H9 (cell line): ENCODE data around the gene TEKT5. TPM values are rescaled to one million over a fixed set of nuclear protein-coding genes. Genes with fewer than 3 reads are reported as not detected.

Experiments
- DNase-seq: peaks from one replicate; pipeline ENCODE4 v3.0.0-alpha.2; 2017
- H2AFZ ChIP-seq: one replicate; pipeline ENCODE4 v1.6.1; 2013; ENCODE audit warnings: mild to moderate bottlenecking, low read length, control low read depth, moderate library complexity
- H2AK5ac ChIP-seq: 2 replicates; pipeline ENCODE4 v1.6.1; 2013; ENCODE audit warnings: low read length, control low read depth, mixed read lengths; ENCODE audit not compliant: insufficient read length
- H2BK120ac ChIP-seq: one replicate; pipeline ENCODE4 v1.6.1; 2013; ENCODE audit warnings: low read depth, mild to moderate bottlenecking, low read length, control low read depth, inconsistent platforms; ENCODE audit not compliant: poor library complexity, severe bottlenecking
- H2BK12ac ChIP-seq: 2 replicates; pipeline ENCODE4 v1.6.1; 2013; ENCODE audit warnings: low read length, control low read depth, mixed read lengths, low read depth; ENCODE audit not compliant: insufficient read length
- H2BK15ac ChIP-seq: 2 replicates; pipeline ENCODE4 v1.6.1; 2013; ENCODE audit warnings: low read depth, low read length, control low read depth
- H2BK20ac ChIP-seq: one replicate; pipeline ENCODE4 v1.6.1; 2013; ENCODE audit warnings: low read depth, mild to moderate bottlenecking, low read length, control low read depth, inconsistent platforms; ENCODE audit not compliant: poor library complexity, severe bottlenecking
- H2BK5ac ChIP-seq: 2 replicates; pipeline ENCODE4 v1.6.1; 2013; ENCODE audit warnings: low read length, control low read depth, mixed read lengths; ENCODE audit not compliant: insufficient read length
- H3K14ac ChIP-seq: 2 replicates; pipeline ENCODE4 v1.6.1; 2013; ENCODE audit warnings: low read length, control low read depth; ENCODE audit not compliant: insufficient read depth
- H3K18ac ChIP-seq: 2 replicates; pipeline ENCODE4 v1.6.1; 2013; ENCODE audit warnings: low read depth, mild to moderate bottlenecking, mixed read lengths, low read length, control low read depth; ENCODE audit not compliant: insufficient read length
- H3K23ac ChIP-seq: 2 replicates; pipeline ENCODE4 v1.6.1; 2013; ENCODE audit warnings: low read length, control low read depth, mixed read lengths, low read depth; ENCODE audit not compliant: insufficient read length
- H3K23me2 ChIP-seq: 2 replicates; pipeline ENCODE4 v1.6.1; 2013; ENCODE audit warnings: low read depth, mild to moderate bottlenecking, mixed read lengths, low read length, control low read depth; ENCODE audit not compliant: insufficient read length, poor library complexity, severe bottlenecking
- H3K27ac ChIP-seq: 2 replicates; pipeline ENCODE4 v1.5.1; 2013; ENCODE audit warnings: low read length, control low read depth, mixed read lengths, low read depth; ENCODE audit not compliant: insufficient read length
- H3K27me3 ChIP-seq: 2 replicates; pipeline ENCODE4 v1.6.1; 2013; ENCODE audit warnings: low read length, control low read depth, inconsistent platforms; ENCODE audit not compliant: insufficient read depth
- H3K4ac ChIP-seq: 2 replicates; pipeline ENCODE4 v1.6.1; 2013; ENCODE audit warnings: low read depth, mild to moderate bottlenecking, control low read depth, inconsistent platforms, low read length, moderate library complexity
- H3K4me1 ChIP-seq: 2 replicates; pipeline ENCODE4 v1.6.1; 2013; ENCODE audit warnings: low read length, control low read depth, inconsistent platforms; ENCODE audit not compliant: insufficient read depth
- H3K4me2 ChIP-seq: 2 replicates; pipeline ENCODE4 v1.6.1; 2013; ENCODE audit warnings: low read length, control low read depth, mixed read lengths; ENCODE audit not compliant: insufficient read length, insufficient read depth
- H3K56ac ChIP-seq: 2 replicates; pipeline ENCODE4 v1.6.1; 2013; ENCODE audit warnings: low read depth, mild to moderate bottlenecking, mixed read lengths, low read length, control low read depth; ENCODE audit not compliant: insufficient read length
- H3K79me1 ChIP-seq: 2 replicates; pipeline ENCODE4 v1.6.1; 2013; ENCODE audit warnings: low read depth, mild to moderate bottlenecking, moderate library complexity, low read length, control low read depth, inconsistent platforms; ENCODE audit not compliant: insufficient read depth, poor library complexity, severe bottlenecking
- H3K79me2 ChIP-seq: 2 replicates; pipeline ENCODE4 v1.6.1; 2013; ENCODE audit warnings: low read length, control low read depth, inconsistent platforms; ENCODE audit not compliant: insufficient read depth
- H3K9ac ChIP-seq: 2 replicates; pipeline ENCODE4 v1.6.1; 2013; ENCODE audit warnings: low read length, control low read depth, mixed read lengths; ENCODE audit not compliant: insufficient read length; ENCODE audit errors: extremely low read depth
- H3K9me3 ChIP-seq: one replicate; pipeline ENCODE4 v1.6.1; 2013; ENCODE audit warnings: low read depth, low read length, inconsistent platforms; ENCODE audit not compliant: control insufficient read depth
- H3T11ph ChIP-seq: one replicate; pipeline ENCODE4 v1.6.1; 2013; ENCODE audit warnings: mild to moderate bottlenecking, low read length, control low read depth, inconsistent platforms
- H4K20me1 ChIP-seq: one replicate; pipeline ENCODE4 v1.6.1; 2013; ENCODE audit not compliant: control insufficient read depth, insufficient read length, insufficient read depth
- H4K5ac ChIP-seq: 2 replicates; pipeline ENCODE4 v1.6.1; 2013; ENCODE audit warnings: low read depth, mild to moderate bottlenecking, mixed read lengths, low read length, control low read depth; ENCODE audit not compliant: insufficient read length
- H4K8ac ChIP-seq: replicated peaks from 2 replicates; pipeline ENCODE4 v1.6.1; 2013; ENCODE audit warnings: low read length, control low read depth, mixed read lengths, low read depth; ENCODE audit not compliant: insufficient read length
- H4K91ac ChIP-seq: 2 replicates; pipeline ENCODE4 v1.6.1; 2013; ENCODE audit warnings: low read depth, mild to moderate bottlenecking, moderate library complexity, mixed read lengths, low read length, control low read depth; ENCODE audit not compliant: insufficient read length
- H3K27ac Mint-ChIP-seq, 3 experiments: 2 replicates in 2 of 3; 3 replicates in 1 of 3; pipeline ENCODE4 v1.8.0; 2020 to 2021; ENCODE audit warnings: mixed read lengths in 3 of 3, mild to moderate bottlenecking in 1 of 3, moderate library complexity in 1 of 3
- H3K27me3 Mint-ChIP-seq: 2 replicates; pipeline ENCODE4 v1.8.0; 2021; ENCODE audit warnings: low read depth, mild to moderate bottlenecking, moderate library complexity, mixed read lengths
- H3K36me3 Mint-ChIP-seq, 3 experiments: 2 replicates in 2 of 3; 3 replicates in 1 of 3; pipeline ENCODE4 v1.8.0; 2020 to 2021; ENCODE audit warnings: low read depth in 3 of 3, mixed read lengths in 3 of 3; ENCODE audit not compliant: insufficient read depth in 1 of 3
- H3K4me1 Mint-ChIP-seq, 2 experiments: 2 replicates each; pipeline ENCODE4 v1.8.0; 2020; ENCODE audit warnings: mixed read lengths in 2 of 2
- H3K4me3 Mint-ChIP-seq, 2 experiments: 2 replicates in 1 of 2; 3 replicates in 1 of 2; pipeline ENCODE4 v1.8.0; 2020 to 2021; ENCODE audit warnings: mild to moderate bottlenecking in 2 of 2, mixed read lengths in 2 of 2, moderate library complexity in 1 of 2
- H3K9me3 Mint-ChIP-seq, 2 experiments: 2 replicates in 1 of 2; 3 replicates in 1 of 2; pipeline ENCODE4 v1.8.0; 2020; ENCODE audit warnings: mild to moderate bottlenecking in 2 of 2, mixed read lengths in 2 of 2, moderate library complexity in 1 of 2
- CTCF ChIP-seq: fragments of 200-600 bp; sonication (generic); conservative IDR thresholded peaks from 3 replicates; pipeline ENCODE4 v1.8.0; 2021; ENCODE audit warnings: antibody characterized with exemption, mild to moderate bottlenecking
- WGBS: extraction: QIAGEN DNeasy Blood & Tissue Kit; methylation state at CpG from one replicate; pipeline ENCODE4 v1.1.7; 2013; ENCODE audit warnings: missing lambda C conversion rate, low lambda C conversion rate, mixed read lengths; ENCODE audit not compliant: insufficient read length; ENCODE audit errors: extremely low coverage; 5-methylcytosine and 5-hydroxymethylcytosine counted together
- total RNA-seq: library from RNA; stranded (reverse); gene quantifications from 2 replicates; pipeline ENCODE4 v1.2.1, GENCODE V29; 2021

TEKT5 gene
- total RNA-seq, 1 experiment from 2014 or later, result 0.31 TPM

GRCh38 chr16:10641953-10642949, 52.5 kb downstream of the TEKT5 start:
- Histone ChIP-seq H4K5ac (no peak overlapping the region), H2BK15ac (no peak overlapping the region), H2BK120ac (no peak overlapping the region), H3K79me1 (no peaks in the 10 kb centered on the region), H3K18ac (no peak overlapping the region), H2BK5ac (no peak overlapping the region), H3K23ac (no peak overlapping the region), H2AK5ac (no peak overlapping the region), H3K9ac (no peak overlapping the region), H3K4me2 (peak overlapping the region; percentile 15), H3K23me2 (no peaks in the 10 kb centered on the region), H4K91ac (no peak overlapping the region), H2BK20ac (no peak overlapping the region), H3K9me3 (no peaks in the 10 kb centered on the region), H3K79me2 (no peaks in the 10 kb centered on the region), H3K56ac (no peak overlapping the region), H4K20me1 (no peaks in the 10 kb centered on the region), H3T11ph (no peak overlapping the region), H3K27ac (no peak overlapping the region), H3K14ac (no peak overlapping the region), H2AFZ (no peak overlapping the region), H3K27me3 (no peaks in the 10 kb centered on the region), H2BK12ac (no peak overlapping the region), H4K8ac (no peak overlapping the region), H3K4ac (no peak overlapping the region), H3K4me1 (0 out of 2 replicates have a peak, but pooled peaks cover 2% of the 10 kb centered on the region)
- peak overlapping the region in 1 of 2 experiments; percentile 22; a peak in 1 of 5 replicates for H3K4me3 Mint-ChIP-seq
- peaks cover 28 to 43% of the 10 kb centered on the region in 2 experiments for H3K4me1 Mint-ChIP-seq
- peak; percentile 72 for DNase-seq
- H3K36me3 Mint-ChIP-seq, result peaks cover 0 to 7% (median 0%) of the 10 kb centered on the region in 3 experiments; a peak in 1 of 7 replicates
- TF ChIP-seq CTCF, result no peak
- H3K27ac Mint-ChIP-seq, result peak overlapping the region; percentile 56 to 97 (median 63); a peak in 6 of 7 replicates
- H3K27me3 Mint-ChIP-seq, result peaks cover 37% of the 10 kb centered on the region
- WGBS, result no CpG with 5 or more reads among the region's 6 CpGs
- H3K9me3 Mint-ChIP-seq, result peaks cover 0 to 12% of the 10 kb centered on the region in 2 experiments; a peak in 2 of 5 replicates
